ENCODE data around the gene ATR.
A peak's percentile ranks its signal among the peaks of the same experiment; 100 is the strongest.
"Not testable (repeated sequence)": the region's sequence is repeated elsewhere in the genome, so short reads cannot be mapped to it uniquely, and the experiment has no call there.

Gene ATR

GRCh38 chr3:142574665-142575064, 3.9 kb downstream of the ATR start:
- Histone ChIP-seq H3K9ac (ENCODE audit: low read depth, low read length) (no peak overlapping the region), H3K36me3 (ENCODE audit: insufficient read depth, low read length) (no peaks in the 10 kb centered on the region), H3K9me3 (ENCODE audit: control insufficient read depth, insufficient read depth, low read length) (no peaks in the 10 kb centered on the region), H3K4me1 (ENCODE audit: insufficient read depth, low read length) (no peaks in the 10 kb centered on the region)

- not testable (repeated sequence) for H3K9ac ChIP-seq (ENCODE audit: low read depth, low read length); H3K9me3 ChIP-seq (ENCODE audit: control insufficient read depth, insufficient read depth, low read length); H3K4me1 ChIP-seq (ENCODE audit: insufficient read depth, low read length); H3K36me3 ChIP-seq (ENCODE audit: insufficient read depth, low read length)
Observed at GRCh38 chr3:142574223-142574622, 4.3 kb downstream of the ATR start.

GRCh38 chr3:142569422-142569821, 9.1 kb downstream of the ATR start:
- H3K9me3 ChIP-seq (ENCODE audit: control insufficient read depth, insufficient read depth, low read length); H3K36me3 ChIP-seq (ENCODE audit: insufficient read depth, low read length): not testable (repeated sequence)

GRCh38 chr3:142568393-142569017, 10.0 kb downstream of the ATR start:
- Histone ChIP-seq H3K9me3 (ENCODE audit: control insufficient read depth, insufficient read depth, low read length) (no peaks in the 10 kb centered on the region), H3K4me1 (ENCODE audit: insufficient read depth, low read length) (no peaks in the 10 kb centered on the region), H3K36me3 (ENCODE audit: insufficient read depth, low read length) (no peaks in the 10 kb centered on the region), H3K9ac (ENCODE audit: low read depth, low read length) (peak overlapping the region; percentile 53; the same call in 1 of the 2 replicates)

More at GRCh38 chr3:142569422-142569821, 9.1 kb downstream of the ATR start:
- not testable (repeated sequence) for H3K9ac ChIP-seq (ENCODE audit: low read depth, low read length); H3K4me1 ChIP-seq (ENCODE audit: insufficient read depth, low read length)

GRCh38 chr3:142566096-142566495, 12.4 kb downstream of the ATR start:
- Histone ChIP-seq H3K9ac (ENCODE audit: low read depth, low read length) (no peak overlapping the region), H3K36me3 (ENCODE audit: insufficient read depth, low read length) (no peaks in the 10 kb centered on the region), H3K4me1 (ENCODE audit: insufficient read depth, low read length) (no peaks in the 10 kb centered on the region), H3K9me3 (ENCODE audit: control insufficient read depth, insufficient read depth, low read length) (no peaks in the 10 kb centered on the region)

- Histone ChIP-seq H3K4me1 (ENCODE audit: insufficient read depth, low read length) (no peaks in the 10 kb centered on the region), H3K9ac (ENCODE audit: low read depth, low read length) (no peak overlapping the region), H3K9me3 (ENCODE audit: control insufficient read depth, insufficient read depth, low read length) (no peaks in the 10 kb centered on the region), H3K36me3 (ENCODE audit: insufficient read depth, low read length) (no peaks in the 10 kb centered on the region)
Observed at GRCh38 chr3:142563496-142563997, 15.0 kb downstream of the ATR start.

GRCh38 chr3:142560118-142560517, 18.4 kb downstream of the ATR start:
- H3K4me1 ChIP-seq (ENCODE audit: insufficient read depth, low read length), result no peaks in the 10 kb centered on the region
- H3K36me3 ChIP-seq (ENCODE audit: insufficient read depth, low read length), result no peaks in the 10 kb centered on the region
- no peaks in the 10 kb centered on the region for H3K9me3 ChIP-seq (ENCODE audit: control insufficient read depth, insufficient read depth, low read length)
- no peak overlapping the region for H3K9ac ChIP-seq (ENCODE audit: low read depth, low read length)

GRCh38 chr3:142553741-142554140, 24.8 kb downstream of the ATR start:
- H3K9ac ChIP-seq (ENCODE audit: low read depth, low read length), result no peak overlapping the region
- H3K4me1 ChIP-seq (ENCODE audit: insufficient read depth, low read length), result no peaks in the 10 kb centered on the region
- H3K9me3 ChIP-seq (ENCODE audit: control insufficient read depth, insufficient read depth, low read length), result no peaks in the 10 kb centered on the region
- H3K36me3 ChIP-seq (ENCODE audit: insufficient read depth, low read length), result 0 out of 2 replicates have a peak, but pooled peaks cover 5% of the 10 kb centered on the region

GRCh38 chr3:142552579-142552978, 26.0 kb downstream of the ATR start:
- H3K9me3 ChIP-seq (ENCODE audit: control insufficient read depth, insufficient read depth, low read length); H3K9ac ChIP-seq (ENCODE audit: low read depth, low read length); H3K36me3 ChIP-seq (ENCODE audit: insufficient read depth, low read length); H3K4me1 ChIP-seq (ENCODE audit: insufficient read depth, low read length): not testable (repeated sequence)

- H3K9me3 ChIP-seq (ENCODE audit: control insufficient read depth, insufficient read depth, low read length), result no peaks in the 10 kb centered on the region
- 0 out of 2 replicates have a peak, but pooled peaks cover 5% of the 10 kb centered on the region for H3K36me3 ChIP-seq (ENCODE audit: insufficient read depth, low read length)
- H3K9ac ChIP-seq (ENCODE audit: low read depth, low read length), result no peak overlapping the region
- H3K4me1 ChIP-seq (ENCODE audit: insufficient read depth, low read length), result no peaks in the 10 kb centered on the region
Observed at GRCh38 chr3:142549986-142550385, 28.5 kb downstream of the ATR start.

GRCh38 chr3:142543307-142543706, 35.2 kb downstream of the ATR start:
- Histone ChIP-seq H3K36me3 (ENCODE audit: insufficient read depth, low read length) (no peaks in the 10 kb centered on the region), H3K9ac (ENCODE audit: low read depth, low read length) (no peak overlapping the region), H3K9me3 (ENCODE audit: control insufficient read depth, insufficient read depth, low read length) (no peaks in the 10 kb centered on the region), H3K4me1 (ENCODE audit: insufficient read depth, low read length) (no peaks in the 10 kb centered on the region)

- H3K36me3 ChIP-seq (ENCODE audit: insufficient read depth, low read length), result no peaks in the 10 kb centered on the region
- no peaks in the 10 kb centered on the region for H3K9me3 ChIP-seq (ENCODE audit: control insufficient read depth, insufficient read depth, low read length)
- H3K4me1 ChIP-seq (ENCODE audit: insufficient read depth, low read length), result no peaks in the 10 kb centered on the region
- no peak overlapping the region for H3K9ac ChIP-seq (ENCODE audit: low read depth, low read length)
Observed at GRCh38 chr3:142542054-142542453, 36.5 kb downstream of the ATR start.

GRCh38 chr3:142536519-142536918, 42.0 kb downstream of the ATR start:
- H3K36me3 ChIP-seq (ENCODE audit: insufficient read depth, low read length), result peaks cover 6% of the 10 kb centered on the region
- no peaks in the 10 kb centered on the region for H3K9me3 ChIP-seq (ENCODE audit: control insufficient read depth, insufficient read depth, low read length)
- H3K4me1 ChIP-seq (ENCODE audit: insufficient read depth, low read length), result no peaks in the 10 kb centered on the region
- no peak overlapping the region for H3K9ac ChIP-seq (ENCODE audit: low read depth, low read length)

- Histone ChIP-seq H3K36me3 (ENCODE audit: insufficient read depth, low read length) (peaks cover 6% of the 10 kb centered on the region), H3K9ac (ENCODE audit: low read depth, low read length) (no peak overlapping the region), H3K9me3 (ENCODE audit: control insufficient read depth, insufficient read depth, low read length) (no peaks in the 10 kb centered on the region), H3K4me1 (ENCODE audit: insufficient read depth, low read length) (no peaks in the 10 kb centered on the region)
Observed at GRCh38 chr3:142534543-142534942, 44.0 kb downstream of the ATR start.

- H3K4me1 ChIP-seq (ENCODE audit: insufficient read depth, low read length), result no peaks in the 10 kb centered on the region
- H3K36me3 ChIP-seq (ENCODE audit: insufficient read depth, low read length), result no peaks in the 10 kb centered on the region
- H3K9me3 ChIP-seq (ENCODE audit: control insufficient read depth, insufficient read depth, low read length), result no peaks in the 10 kb centered on the region
- H3K9ac ChIP-seq (ENCODE audit: low read depth, low read length), result no peak overlapping the region
Observed at GRCh38 chr3:142530296-142530695, 48.2 kb downstream of the ATR start.
